Right renal cortex interstitium (tissue), 3 donors: ENCODE results near the gene PIAS1. TPM values are rescaled to one million over a fixed set of nuclear protein-coding genes. Genes with fewer than 3 reads are reported as not detected.

Experiments
- DNase-seq, 3 donors: peaks; one replicate each; pipeline ENCODE4 v3.0.0-alpha.2; 2013; ENCODE audit warnings: low read depth in 3 of 3, low spot score in 2 of 3
- polyA plus RNA-seq, 3 donors: library from polyadenylated mRNA; unstranded; fragments of 120-200 nt; gene quantifications; one replicate each; pipeline ENCODE4 v1.2.1, GENCODE V29; 2013; ENCODE audit not compliant: insufficient read length in 3 of 3

PIAS1 gene
- polyA plus RNA-seq, 3 donors: 44.1 to 47.2 (median 45.7) TPM

GRCh38 chr15:68173119-68173518 is 119.0 kb downstream of the PIAS1 start:
- no peak for DNase-seq

- DNase-seq: no peak
Measured at GRCh38 chr15:68175526-68175925, 121.4 kb downstream of the PIAS1 start.

GRCh38 chr15:68176601-68177000 is 122.5 kb downstream of the PIAS1 start:
- DNase-seq: no peak

GRCh38 chr15:68177742-68178141 is 123.6 kb downstream of the PIAS1 start:
- no peak for DNase-seq

GRCh38 chr15:68183616-68184315 is 129.7 kb downstream of the PIAS1 start:
- DNase-seq: no peak

- DNase-seq: no peak
Measured at GRCh38 chr15:68184616-68185480, 130.7 kb downstream of the PIAS1 start.

- no peak for DNase-seq
Measured at GRCh38 chr15:68186671-68187397, 132.7 kb downstream of the PIAS1 start.

- no peak for DNase-seq
Measured at GRCh38 chr15:68187559-68187958, 133.4 kb downstream of the PIAS1 start.

GRCh38 chr15:68188647-68189046 is 134.5 kb downstream of the PIAS1 start:
- DNase-seq: no peak

- no peak for DNase-seq
Measured at GRCh38 chr15:68190048-68190447, 135.9 kb downstream of the PIAS1 start.

GRCh38 chr15:68191555-68191954 is 137.4 kb downstream of the PIAS1 start:
- DNase-seq: no peak

GRCh38 chr15:68192117-68192516 is 138.0 kb downstream of the PIAS1 start:
- DNase-seq: no peak

GRCh38 chr15:68192804-68193486 is 138.8 kb downstream of the PIAS1 start:
- no peak for DNase-seq

GRCh38 chr15:68195336-68196112 is 141.4 kb downstream of the PIAS1 start:
- DNase-seq: no peak

- no peak for DNase-seq
Measured at GRCh38 chr15:68196445-68197169, 142.5 kb downstream of the PIAS1 start.

- no peak for DNase-seq
Measured at GRCh38 chr15:68197170-68197492, 143.0 kb downstream of the PIAS1 start.

- no peak for DNase-seq
Measured at GRCh38 chr15:68197661-68198437, 143.7 kb downstream of the PIAS1 start.

GRCh38 chr15:68199340-68199739 is 145.2 kb downstream of the PIAS1 start:
- DNase-seq: no peak
